OCI-LY1 (cell line): ENCODE data around the gene POU2F2.

Experiments
- H2AFZ ChIP-seq: fragments of 200-600 bp; sonication (generic), shearing (Covaris generic); 2 replicates; pipeline ENCODE4 v1.6.0; 2014; ENCODE audit warnings: antibody characterized with exemption, mild to moderate bottlenecking, low read length
- H3F3A ChIP-seq: fragments of 200-600 bp; sonication (generic), shearing (Covaris generic); 2 replicates; pipeline ENCODE4 v1.6.0; 2014; ENCODE audit warnings: mild to moderate bottlenecking, antibody characterized with exemption, low read length, moderate library complexity; ENCODE audit not compliant: insufficient read depth
- H3K27ac ChIP-seq: fragments of 200-600 bp; sonication (generic); 2 replicates; pipeline ENCODE4 v1.5.1; 2014; ENCODE audit warnings: low read length, mixed run types, mild to moderate bottlenecking, low read depth; ENCODE audit not compliant: poor library complexity, severe bottlenecking
- H3K27me3 ChIP-seq: fragments of 200-600 bp; sonication (generic); 2 replicates; pipeline ENCODE4 v1.6.0; 2014; ENCODE audit warnings: antibody characterized with exemption, mild to moderate bottlenecking, low read length, moderate library complexity; ENCODE audit not compliant: insufficient read depth
- H3K36me3 ChIP-seq: fragments of 200-600 bp; sonication (generic); 2 replicates; pipeline ENCODE4 v1.6.1; 2014; ENCODE audit warnings: mild to moderate bottlenecking, antibody characterized with exemption, low read length, moderate library complexity, mixed read lengths; ENCODE audit not compliant: insufficient read depth
- H3K4me1 ChIP-seq: fragments of 200-600 bp; sonication (generic); 2 replicates; pipeline ENCODE4 v1.5.1; 2014; ENCODE audit warnings: mild to moderate bottlenecking, low read length, moderate library complexity; ENCODE audit not compliant: insufficient read depth, severe bottlenecking
- H3K4me2 ChIP-seq: fragments of 200-600 bp; sonication (generic), shearing (Covaris generic); 2 replicates; pipeline ENCODE4 v1.6.1; 2014; ENCODE audit warnings: low read length
- H3K4me3 ChIP-seq: fragments of 200-600 bp; sonication (generic); 2 replicates; pipeline ENCODE4 v1.5.1; 2014; ENCODE audit warnings: low read length, low read depth, mild to moderate bottlenecking, mixed read lengths; ENCODE audit not compliant: poor library complexity, severe bottlenecking
- H3K79me2 ChIP-seq: fragments of 200-600 bp; shearing (Covaris generic); 2 replicates; pipeline ENCODE4 v1.6.1; 2016; ENCODE audit warnings: mixed run types, low read length, mixed read lengths; ENCODE audit not compliant: insufficient read depth
- H3K9ac ChIP-seq: fragments of 200-600 bp; sonication (generic), shearing (Covaris generic); 2 replicates; pipeline ENCODE4 v1.6.1; 2014; ENCODE audit warnings: mild to moderate bottlenecking, low read length, mixed read lengths
- H3K9me2 ChIP-seq: fragments of 200-600 bp; sonication (generic), shearing (Covaris generic); 2 replicates; pipeline ENCODE4 v1.6.1; 2014; ENCODE audit warnings: low read depth, mild to moderate bottlenecking, low read length, mixed read lengths
- H3K9me3 ChIP-seq: fragments of 200-600 bp; shearing (Covaris generic); 2 replicates; pipeline ENCODE4 v1.6.1; 2014; ENCODE audit warnings: low read length, mixed read lengths
- H4K20me1 ChIP-seq: fragments of 200-600 bp; sonication (generic), shearing (Covaris generic); 2 replicates; pipeline ENCODE4 v1.6.0; 2016; ENCODE audit warnings: mild to moderate bottlenecking, low read length; ENCODE audit not compliant: insufficient read depth
- EZH2 ChIP-seq: fragments of 200-600 bp; sonication (generic), shearing (Covaris generic); IDR thresholded peaks from 2 replicates; pipeline ENCODE4 v1.8.0; 2017; ENCODE audit warnings: borderline replicate concordance, mixed run types, mild to moderate bottlenecking, antibody characterized with exemption, low read length, moderate library complexity, mixed read lengths
- TF ChIP-seq, protein P1 (sequence below): fragments of 200-600 bp; sonication (generic), shearing (Covaris generic); IDR thresholded peaks from 2 replicates; pipeline ENCODE4 v1.5.1; 2017; ENCODE audit warnings: mild to moderate bottlenecking, antibody characterized with exemption, low read length, moderate library complexity, mixed read lengths

POU2F2 gene

GRCh38 chr19:42172261-42172660, 40.0 kb upstream of the POU2F2 start:
- Histone ChIP-seq H3K36me3 (no peaks in the 10 kb centered on the region), H3F3A (no peaks in the 10 kb centered on the region), H3K9me2 (no peaks in the 10 kb centered on the region), H3K4me3 (no peak overlapping the region), H3K4me1 (peaks cover 11% of the 10 kb centered on the region), H3K27me3 (0 out of 2 replicates have a peak, but pooled peaks cover 3% of the 10 kb centered on the region), H3K4me2 (no peak overlapping the region), H4K20me1 (no peaks in the 10 kb centered on the region), H3K79me2 (no peaks in the 10 kb centered on the region), H3K9me3 (no peaks in the 10 kb centered on the region), H3K9ac (no peak overlapping the region), H2AFZ (no peak overlapping the region), H3K27ac (no peak overlapping the region)
- no peak for TF ChIP-seq EZH2
- TF ChIP-seq, protein P1, sequence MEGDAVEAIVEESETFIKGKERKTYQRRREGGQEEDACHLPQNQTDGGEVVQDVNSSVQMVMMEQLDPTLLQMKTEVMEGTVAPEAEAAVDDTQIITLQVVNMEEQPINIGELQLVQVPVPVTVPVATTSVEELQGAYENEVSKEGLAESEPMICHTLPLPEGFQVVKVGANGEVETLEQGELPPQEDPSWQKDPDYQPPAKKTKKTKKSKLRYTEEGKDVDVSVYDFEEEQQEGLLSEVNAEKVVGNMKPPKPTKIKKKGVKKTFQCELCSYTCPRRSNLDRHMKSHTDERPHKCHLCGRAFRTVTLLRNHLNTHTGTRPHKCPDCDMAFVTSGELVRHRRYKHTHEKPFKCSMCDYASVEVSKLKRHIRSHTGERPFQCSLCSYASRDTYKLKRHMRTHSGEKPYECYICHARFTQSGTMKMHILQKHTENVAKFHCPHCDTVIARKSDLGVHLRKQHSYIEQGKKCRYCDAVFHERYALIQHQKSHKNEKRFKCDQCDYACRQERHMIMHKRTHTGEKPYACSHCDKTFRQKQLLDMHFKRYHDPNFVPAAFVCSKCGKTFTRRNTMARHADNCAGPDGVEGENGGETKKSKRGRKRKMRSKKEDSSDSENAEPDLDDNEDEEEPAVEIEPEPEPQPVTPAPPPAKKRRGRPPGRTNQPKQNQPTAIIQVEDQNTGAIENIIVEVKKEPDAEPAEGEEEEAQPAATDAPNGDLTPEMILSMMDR: no peak

- TF ChIP-seq EZH2: no peak
- TF ChIP-seq, protein P1: no peak
- Histone ChIP-seq H3F3A (no peaks in the 10 kb centered on the region), H3K27me3 (peaks cover 3% of the 10 kb centered on the region; the same call in 1 of the 2 replicates), H3K9ac (no peak overlapping the region), H3K4me2 (no peak overlapping the region), H3K79me2 (no peaks in the 10 kb centered on the region), H3K9me3 (no peaks in the 10 kb centered on the region), H3K4me1 (no peaks in the 10 kb centered on the region), H3K27ac (no peak overlapping the region), H3K36me3 (no peaks in the 10 kb centered on the region), H3K4me3 (no peak overlapping the region), H4K20me1 (no peaks in the 10 kb centered on the region), H2AFZ (no peak overlapping the region), H3K9me2 (no peaks in the 10 kb centered on the region)
These were observed 38.5 kb upstream of the POU2F2 start for GRCh38 chr19:42170715-42171114.

GRCh38 chr19:42169486-42170413, 37.5 kb upstream of the POU2F2 start:
- no peak overlapping the region for H3K4me2 ChIP-seq

More at GRCh38 chr19:42169486-42170413, 37.5 kb upstream of the POU2F2 start:
- Histone ChIP-seq H3K79me2 (no peaks in the 10 kb centered on the region), H4K20me1 (no peaks in the 10 kb centered on the region), H3K36me3 (no peaks in the 10 kb centered on the region), H3K27ac (no peak overlapping the region), H3K9ac (no peak overlapping the region), H3K9me2 (no peaks in the 10 kb centered on the region), H3K4me1 (no peaks in the 10 kb centered on the region), H2AFZ (no peak overlapping the region), H3K27me3 (no peaks in the 10 kb centered on the region; the same call in 1 of the 2 replicates), H3F3A (no peaks in the 10 kb centered on the region), H3K4me3 (no peak overlapping the region), H3K9me3 (no peaks in the 10 kb centered on the region)
- TF ChIP-seq, protein P1: no peak
- no peak for TF ChIP-seq EZH2
